ENCODE data around the gene ARHGAP21.

DNA sequence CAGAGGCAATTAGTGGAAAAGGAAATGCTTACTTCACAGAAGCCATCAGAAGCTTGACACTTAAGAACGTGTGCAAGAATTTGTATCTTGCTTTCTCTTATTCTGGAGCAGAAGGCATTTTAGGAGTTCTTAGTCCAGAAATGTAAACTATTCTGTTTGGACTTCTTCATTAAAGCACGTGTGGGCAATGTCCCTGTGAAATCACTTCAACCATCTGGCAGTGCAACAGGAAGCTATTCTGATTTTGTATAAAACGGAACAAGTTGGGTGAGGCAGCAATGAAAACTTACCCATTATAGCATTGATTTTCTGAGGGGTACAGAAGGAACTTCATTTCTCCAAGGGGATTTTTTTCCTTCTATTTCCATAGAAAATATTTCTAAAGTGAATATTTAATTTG, 21.3 kb upstream of the ARHGAP21 start:
- TF ChIP-seq CTCF (IDR thresholded peaks at IDR 0.05) (no peak), POLR2AphosphoS5 (IDR thresholded peaks at IDR 0.05; ENCODE audit: low read depth, low read length) (no peak)
